Fibroblast of upper back skin (primary cell): ENCODE measurements around the gene TRIAP1.
"Not testable (repeated sequence)": the region's sequence is repeated elsewhere in the genome, so short reads cannot be mapped to it uniquely, and the experiment has no call there.

ENCODE experiments used
- DNase-seq: peaks from one replicate; pipeline ENCODE4 v3.0.0-alpha.2; 2013

Gene TRIAP1

DNA sequence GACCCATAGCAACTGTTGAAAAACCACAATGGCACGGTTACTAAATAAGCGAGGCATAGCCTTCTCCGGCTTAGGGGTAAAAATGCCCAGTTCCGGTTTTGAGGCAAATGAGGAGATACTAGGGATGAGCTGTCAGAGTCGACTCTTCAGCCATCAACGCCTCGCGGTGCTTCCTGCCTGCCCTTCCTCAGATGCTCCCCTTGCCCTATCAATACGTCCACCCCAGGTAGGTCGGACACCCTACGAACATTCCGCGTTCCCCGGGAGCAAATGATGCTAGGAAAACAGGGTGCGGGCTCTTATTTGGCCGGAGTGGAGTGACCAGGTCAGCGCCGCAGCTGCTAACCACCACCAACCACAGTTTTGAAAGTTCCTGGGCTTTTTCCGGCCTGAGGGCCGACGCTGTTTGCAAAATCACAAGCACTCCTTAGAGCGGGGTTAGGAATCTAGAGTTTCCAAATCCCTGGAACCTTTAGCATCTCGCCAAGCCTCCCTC is 22.2 kb upstream of the TRIAP1 start:
- peak; percentile 18 for DNase-seq

DNA sequence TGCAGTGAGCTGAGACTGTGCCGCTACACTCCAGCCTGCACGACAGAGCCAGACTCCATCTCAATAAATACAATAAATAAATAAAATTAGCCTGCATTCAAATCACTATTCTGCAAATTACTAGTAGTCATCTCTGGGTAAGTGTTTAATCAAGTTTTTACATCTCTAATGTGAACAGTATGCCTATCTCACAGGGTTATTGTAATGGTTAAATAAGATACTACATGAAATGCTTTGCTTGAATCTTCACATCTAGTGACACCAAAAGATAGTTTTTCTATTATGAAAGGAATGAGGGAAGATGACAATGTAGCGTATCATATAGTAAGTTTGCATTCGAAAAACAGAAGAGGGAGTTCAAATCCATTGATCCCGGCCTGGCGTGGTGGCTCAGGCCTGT is 21.3 kb upstream of the TRIAP1 start:
- DNase-seq: no peak

DNA sequence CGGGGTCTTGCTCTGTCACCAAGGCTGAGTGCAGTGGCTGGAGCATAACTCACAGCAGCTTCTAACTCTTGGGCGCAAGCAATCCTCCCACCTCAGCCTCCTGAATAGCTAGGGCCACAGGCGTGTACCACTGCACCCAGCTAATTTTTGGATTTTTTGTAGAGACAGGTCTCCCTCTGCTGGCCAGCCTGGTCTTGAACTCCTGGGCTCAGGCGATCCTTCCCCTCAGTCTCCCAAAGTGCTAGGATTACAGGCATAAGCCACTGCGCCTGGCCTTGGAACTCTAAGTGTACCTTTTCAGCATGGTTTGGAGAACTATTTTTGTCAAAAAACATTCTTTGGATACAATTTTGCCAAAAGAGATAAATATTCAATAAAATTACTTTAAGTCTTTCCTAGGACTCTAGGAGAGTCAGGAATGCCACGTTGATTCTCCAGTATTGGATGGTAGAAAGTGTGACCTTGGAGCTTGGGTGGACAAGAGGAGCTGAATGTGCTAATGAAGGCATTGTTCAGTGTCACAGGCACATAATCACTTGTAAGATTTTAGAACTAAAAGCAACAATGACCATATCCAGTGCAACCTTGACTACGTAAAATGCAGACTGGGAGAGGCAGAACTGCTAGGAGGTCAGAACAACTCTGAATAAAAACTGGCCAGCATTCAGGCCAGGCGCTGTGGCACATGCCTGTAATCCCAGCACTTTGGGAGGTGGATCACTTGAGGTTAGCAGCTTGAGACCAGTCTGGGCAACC is 20.6 kb upstream of the TRIAP1 start:
- peak; percentile 37 for DNase-seq

DNA sequence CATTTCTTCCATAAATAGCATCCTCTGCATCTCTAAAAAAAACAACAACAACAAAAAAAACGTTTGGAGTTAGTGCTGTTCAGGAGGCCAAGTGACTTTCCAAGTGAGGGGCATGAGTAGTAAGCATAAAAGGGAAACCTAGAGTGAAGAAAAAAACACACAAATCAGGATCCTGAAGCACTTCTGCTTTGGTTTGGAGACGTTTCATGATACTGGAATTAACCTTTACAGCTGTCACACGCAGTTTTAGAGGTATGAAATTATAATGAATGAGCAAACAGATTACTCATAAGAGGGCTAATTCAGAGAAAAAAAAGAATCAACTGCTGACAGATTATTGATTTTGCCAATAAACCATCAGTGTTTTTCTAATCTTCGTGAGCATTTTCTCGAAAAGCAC is 19.6 kb upstream of the TRIAP1 start:
- DNase-seq: no peak

DNA sequence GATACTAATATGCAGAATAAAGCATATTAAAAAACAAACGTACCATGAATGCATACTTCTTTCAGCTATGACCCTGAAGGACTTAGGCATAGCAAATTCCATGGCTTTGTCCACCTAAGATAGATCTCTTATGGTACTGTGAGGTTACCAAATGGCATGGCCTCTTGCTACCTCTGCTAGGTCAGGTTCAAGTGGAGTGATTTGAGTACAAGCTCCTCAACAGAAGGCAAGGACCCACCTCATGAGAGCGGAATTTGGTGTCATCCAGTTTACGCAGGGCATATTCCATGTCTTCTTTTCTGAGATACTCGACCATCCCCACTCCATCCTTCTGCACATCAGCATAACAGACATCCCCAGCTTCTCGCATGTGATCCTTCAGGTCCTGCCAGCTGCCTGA is 17.5 kb upstream of the TRIAP1 start:
- DNase-seq: no peak

DNA sequence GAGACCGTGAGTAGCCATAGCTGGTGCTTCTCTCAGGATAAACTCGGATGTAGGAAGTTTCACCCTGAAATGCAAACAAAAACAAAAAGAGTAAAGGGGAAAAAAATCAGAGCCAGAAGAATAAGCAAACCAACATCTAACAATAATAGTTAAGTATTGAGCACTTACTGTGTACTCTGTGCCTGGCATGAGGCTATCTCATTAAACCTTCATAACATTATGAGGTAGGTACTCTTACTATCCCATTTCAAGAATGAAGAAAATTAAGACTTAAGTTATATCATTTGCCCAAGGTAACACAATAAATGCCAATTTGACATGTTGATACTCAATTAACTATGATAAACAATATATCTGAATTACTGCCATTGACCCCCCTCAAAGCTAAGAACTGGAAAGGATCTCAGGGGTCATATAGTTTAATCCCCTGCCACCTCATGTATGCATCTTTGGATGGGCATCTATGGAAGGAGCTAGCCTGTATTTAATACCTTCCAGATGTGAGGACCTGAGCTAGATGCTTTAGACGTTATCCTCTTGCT is 16.0 kb upstream of the TRIAP1 start:
- DNase-seq: no peak

DNA sequence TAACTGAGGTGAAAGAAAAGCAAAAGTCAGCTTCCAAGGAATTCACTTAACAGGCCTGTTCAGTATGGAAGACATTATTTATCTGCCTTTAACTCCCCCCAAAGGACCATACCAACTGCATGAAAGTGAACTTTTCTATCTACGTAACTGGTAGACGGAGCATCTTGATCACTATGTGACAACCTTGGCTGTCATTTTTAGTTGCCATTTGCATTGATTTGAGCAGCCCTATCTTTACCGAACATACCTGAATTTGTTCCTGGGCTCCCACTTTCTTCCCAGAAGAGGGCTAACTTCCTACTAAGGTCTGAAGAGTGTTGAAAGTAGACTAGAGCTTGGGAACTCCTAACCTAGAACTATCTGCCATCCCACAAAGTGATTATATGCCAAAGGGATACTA is 14.0 kb upstream of the TRIAP1 start:
- no peak for DNase-seq

DNA sequence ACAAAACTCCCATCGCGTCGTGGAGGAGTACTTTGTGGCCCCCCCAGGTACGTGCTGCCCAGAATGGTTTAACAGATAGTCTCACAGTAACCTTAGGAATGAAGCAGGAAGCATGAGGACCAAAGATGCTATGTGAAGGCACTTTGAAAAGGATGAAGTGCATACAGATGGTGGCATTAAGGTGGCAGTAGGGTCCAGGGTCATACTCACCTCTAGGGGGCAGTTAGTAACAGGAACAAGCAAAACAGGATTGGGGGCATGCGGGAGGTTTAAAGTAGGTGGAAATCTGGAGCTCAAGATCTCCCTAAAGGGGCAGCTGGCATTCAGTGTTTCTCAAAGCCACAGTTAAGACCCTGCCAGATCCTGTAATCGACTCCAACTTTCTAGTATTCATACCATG is 10.9 kb upstream of the TRIAP1 start:
- no peak for DNase-seq

DNA sequence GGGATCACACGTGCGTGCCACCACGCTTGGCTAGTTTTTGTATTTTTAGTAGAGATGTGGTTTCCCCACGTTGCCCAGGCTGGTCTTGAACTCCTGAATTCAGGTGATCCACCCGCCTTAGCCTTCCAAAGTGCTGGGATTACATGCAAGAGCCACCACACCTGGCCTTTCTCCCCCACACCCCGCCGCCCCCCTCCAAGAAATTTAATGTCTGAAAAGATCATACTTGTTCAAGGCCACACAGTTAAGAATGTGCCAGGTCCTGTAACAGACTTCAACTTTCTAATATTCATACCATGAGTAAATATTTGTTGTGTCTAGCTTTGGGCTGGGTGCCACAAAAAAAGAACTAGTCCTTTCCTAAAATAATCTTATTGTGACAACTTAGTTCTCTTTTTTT is 9.1 kb upstream of the TRIAP1 start:
- no peak for DNase-seq

DNA sequence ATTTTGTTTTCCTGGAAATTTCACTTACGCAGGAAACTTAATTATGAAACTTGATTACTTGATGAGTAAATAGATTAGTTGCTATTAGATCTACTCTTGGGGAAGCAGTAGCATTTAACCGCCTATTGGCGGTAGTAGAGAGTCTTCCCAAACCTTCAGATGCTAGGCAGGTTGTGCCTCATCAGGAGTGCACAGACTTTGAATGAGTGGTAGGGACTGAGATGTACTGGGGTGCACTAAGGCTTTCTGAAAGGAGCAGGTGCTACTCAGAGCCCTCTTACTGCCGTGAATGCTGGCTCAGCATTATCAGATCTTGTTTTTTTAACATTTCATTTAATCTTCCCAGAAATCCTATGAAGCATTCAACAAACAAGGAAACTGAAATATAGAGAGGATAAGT is 7.8 kb upstream of the TRIAP1 start:
- DNase-seq: no peak

DNA sequence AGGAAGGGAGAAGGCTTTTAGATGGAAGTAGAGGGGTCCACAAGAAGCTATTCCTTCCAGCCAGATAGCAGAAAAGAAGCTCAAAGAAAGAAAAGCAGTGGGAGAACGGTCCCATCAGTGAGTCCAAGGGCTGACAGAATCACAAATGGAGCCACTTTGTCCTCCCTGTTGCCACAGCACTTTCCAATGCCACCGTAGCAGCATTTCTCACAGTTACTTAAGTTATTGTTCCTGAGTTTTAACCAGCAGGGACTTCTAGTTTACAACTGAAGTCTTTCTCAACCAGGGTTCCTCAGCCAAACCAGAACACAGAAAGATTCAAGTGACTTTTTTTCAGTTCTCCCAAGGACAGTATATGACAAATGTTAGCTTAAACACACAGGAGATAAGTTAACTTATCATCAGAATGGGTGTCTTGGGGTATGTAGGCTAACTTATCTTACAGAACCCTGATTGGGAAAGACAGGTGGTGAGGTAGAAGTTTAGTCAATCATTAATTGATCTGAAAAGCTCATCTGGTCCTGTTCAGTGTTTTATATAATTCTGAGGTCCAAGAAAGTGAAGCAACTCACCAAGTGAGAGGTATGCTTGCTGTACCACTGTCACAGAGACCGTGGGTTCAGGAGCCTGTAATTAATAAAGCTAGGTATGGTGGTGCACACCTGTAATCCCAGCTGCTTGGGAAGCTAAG is 7.0 kb upstream of the TRIAP1 start:
- DNase-seq: no peak

DNA sequence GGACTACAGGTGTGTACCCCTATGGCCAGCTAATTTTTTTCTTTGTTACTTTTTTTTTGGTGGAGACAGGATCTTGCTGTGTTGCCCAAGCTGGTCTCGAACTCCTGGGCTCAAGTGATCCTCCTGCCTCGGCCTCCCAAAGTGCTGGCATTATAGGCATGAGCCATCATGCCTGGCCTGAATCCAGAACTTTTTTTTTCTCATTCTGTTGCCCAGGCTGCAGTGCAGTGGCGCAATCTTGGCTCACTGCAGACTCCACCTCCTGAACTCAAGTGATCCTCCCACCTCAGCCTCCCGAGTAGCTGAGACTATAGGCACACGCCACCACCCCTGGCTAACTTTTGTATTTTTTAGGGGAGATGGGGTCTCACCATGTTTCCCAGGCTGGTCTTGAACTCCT is 6.3 kb upstream of the TRIAP1 start:
- not testable (repeated sequence) for DNase-seq

DNA sequence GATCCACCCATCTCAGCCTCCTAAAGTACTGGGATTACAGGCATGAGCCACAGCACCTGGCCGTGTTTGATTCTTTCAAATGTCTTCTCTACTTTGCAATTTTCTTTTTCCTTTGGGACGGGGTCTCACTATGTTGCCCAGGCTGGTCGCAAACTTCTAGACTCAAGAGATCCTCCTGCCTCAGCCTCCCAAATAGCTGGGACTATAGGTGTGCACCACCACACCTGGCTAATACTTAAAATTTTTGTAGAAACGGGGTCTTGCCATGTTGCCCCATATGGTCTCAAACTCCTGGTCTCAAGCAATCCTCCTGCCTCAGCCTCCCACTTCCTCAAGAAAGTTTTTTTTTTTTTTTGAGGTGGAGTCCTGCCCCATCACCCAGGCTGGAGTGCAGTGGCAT is 1.8 kb upstream of the TRIAP1 start:
- DNase-seq: no peak

DNA sequence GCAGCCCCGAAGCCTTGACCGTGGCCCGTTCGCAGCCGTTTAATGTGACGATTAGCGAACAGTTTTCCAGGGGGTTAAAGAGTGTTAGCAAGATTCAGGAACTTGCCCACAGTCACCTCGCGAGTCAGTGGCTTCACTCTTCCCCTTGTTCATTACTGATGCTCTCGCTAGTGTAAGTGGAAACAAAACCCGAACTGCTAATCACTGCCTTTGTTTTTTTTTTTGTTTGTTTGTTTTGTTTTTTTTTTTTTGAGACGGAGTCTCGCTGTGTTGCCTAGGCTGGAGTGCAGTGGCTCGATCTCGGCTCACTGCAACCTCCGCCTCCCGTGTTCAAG is 627 bp upstream of the TRIAP1 start:
- not testable (repeated sequence) for DNase-seq

DNA sequence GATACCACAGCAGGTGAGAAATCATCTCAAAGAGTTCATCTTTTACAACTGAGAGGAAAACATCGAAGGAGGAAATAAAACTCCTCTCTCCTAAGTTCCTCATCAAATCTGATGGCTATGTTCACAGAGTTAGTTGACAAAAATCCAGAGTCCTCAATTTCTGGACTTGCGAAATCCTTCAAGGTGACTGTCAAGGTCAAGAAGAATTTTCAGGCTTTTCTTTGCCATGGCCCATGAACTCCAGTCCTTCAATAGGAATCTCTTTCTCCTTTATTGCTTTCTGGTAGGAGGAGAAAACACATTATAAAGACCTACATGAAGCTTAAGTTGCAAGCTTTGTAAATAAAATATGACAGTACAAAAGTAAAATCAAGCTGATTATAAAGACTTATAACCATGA is 1.5 kb downstream of the TRIAP1 start:
- no peak for DNase-seq

DNA sequence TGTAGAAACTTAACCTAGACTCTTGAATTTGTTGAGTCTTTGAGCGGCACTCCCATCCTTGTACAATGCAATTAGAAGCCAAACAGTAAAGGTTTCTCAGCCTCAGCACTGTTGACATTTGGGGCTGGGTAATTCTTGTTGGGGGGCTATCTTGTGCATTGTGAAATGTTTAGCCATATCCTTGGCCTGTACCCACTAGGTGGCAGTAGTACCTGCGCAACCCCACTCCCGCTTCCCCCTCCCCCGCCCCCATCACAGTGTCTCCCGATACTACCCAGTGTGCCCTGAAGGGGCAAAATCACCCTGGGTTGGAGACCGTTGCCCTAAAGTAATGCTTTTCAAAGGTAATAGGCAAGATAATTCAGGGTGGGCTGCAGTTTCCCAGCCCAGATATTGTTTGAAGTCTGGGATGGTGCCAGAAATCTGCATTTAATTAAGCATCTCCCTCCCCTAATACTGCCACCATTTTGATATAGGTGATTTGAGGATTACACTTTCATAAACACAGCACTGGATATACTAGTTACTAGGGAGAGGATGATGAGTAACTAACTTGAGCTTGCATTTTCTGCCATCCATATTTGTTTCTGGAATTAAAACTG is 6.4 kb downstream of the TRIAP1 start:
- peak; percentile 58 for DNase-seq

DNA sequence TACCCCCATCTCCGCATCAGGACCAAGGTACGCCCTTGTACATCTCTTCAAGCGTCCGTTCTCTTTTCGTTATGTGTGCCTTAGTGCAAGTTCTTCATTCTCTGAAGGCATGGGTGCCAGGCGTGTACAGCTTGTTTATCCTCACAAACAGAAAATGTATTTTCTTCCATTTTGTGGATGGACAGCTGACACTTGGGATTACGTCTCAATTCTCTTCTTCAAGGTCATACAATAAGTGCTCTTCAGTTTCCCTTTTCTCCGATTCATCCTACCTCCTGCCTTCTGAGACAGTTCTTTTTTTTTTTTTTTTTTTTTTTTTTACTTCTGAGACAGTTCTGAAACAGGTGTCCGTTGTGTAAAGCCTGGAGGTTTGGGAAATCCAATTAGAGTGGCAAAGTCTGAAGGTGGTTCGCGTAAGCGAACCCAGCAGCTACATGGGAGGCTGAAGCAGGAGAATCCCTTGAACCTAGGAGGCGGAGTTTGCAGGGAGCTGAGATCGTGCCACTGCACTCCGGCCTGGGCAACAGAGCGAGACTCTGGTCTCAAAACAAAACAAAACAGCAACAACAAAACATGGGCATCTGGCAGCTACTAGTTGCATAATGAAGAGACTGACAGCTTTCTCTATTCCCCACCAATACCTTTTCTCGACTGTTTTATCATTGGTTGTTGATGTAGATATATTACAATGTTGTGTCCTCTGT is 7.5 kb downstream of the TRIAP1 start:
- no peak for DNase-seq

DNA sequence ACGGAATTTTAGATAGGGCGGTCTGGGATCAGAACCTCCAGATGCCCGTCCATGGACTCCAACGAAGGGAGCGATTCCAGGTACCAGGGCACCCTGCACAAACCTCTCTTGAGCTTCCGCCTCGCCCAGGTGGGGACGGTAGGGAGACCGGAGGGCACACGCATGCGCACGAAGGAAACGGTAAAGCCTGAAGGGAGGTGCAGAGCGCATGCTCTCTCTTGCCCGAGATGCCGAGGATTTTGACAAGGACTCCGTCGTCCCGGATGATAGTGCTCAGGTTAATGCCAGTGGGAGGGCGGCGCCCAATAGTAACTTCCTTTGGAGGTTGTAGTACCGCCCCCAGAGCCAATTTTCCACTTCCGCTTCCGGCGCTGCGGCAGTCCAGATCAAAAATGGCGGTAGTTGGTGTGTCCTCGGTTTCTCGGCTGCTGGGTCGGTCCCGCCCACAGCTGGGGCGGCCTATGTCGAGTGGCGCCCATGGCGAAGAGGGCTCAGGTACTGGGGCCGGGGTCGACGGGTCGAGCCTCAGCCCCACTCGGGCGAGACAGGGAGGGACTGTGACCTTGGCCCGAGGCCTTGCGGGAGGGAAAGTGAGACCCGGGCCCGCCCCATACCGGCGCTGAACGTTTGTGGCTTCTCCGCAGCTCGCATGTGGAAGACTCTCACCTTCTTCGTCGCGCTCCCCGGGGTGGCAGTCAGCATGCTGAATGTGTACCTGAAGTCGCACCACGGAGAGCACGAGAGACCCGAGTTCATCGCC is 8.3 kb downstream of the TRIAP1 start, which contains the start of gene COX6A1:
COX6A1 (plus strand) TSS at position 379 of the 760 bp plus-strand sequence; CDS start at position 393, 14 bp downstream.
- peak; percentile 97 for DNase-seq

DNA sequence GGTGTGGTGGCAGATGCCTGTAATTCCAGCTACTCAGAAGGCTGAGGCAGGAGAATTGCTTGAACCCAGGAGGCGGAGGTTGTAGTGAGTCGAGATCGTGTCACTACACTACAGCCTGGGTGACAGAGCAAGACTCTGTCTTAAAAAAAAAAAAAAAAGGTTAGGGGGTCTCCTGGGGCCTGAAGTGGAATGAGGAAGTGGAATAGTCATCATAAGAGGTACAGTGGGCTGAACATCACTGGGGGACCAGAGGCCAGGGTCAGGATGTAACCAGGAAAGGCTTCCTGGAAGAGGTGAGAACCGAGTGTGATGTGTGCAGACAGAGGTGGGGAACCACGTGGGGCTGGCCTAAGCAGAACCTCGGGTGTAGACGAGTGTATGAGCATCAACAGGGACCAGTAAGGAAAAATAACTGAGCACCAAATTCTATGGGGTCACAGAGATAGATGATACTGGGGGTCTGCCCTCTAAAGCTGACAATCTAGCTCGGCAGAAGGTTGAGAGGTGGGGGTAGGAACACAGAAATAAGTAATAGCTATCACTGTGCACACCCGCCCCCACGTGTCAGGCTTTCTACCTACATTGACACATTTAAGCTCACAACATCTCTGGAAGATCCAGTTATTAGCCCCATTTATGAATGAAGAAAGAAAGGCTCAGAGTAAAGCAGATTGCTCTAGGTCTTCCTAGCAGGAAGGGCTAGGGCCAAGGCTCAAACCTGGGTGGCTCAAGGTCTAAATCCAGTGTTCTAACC is 13.2 kb downstream of the TRIAP1 start:
- no peak for DNase-seq

DNA sequence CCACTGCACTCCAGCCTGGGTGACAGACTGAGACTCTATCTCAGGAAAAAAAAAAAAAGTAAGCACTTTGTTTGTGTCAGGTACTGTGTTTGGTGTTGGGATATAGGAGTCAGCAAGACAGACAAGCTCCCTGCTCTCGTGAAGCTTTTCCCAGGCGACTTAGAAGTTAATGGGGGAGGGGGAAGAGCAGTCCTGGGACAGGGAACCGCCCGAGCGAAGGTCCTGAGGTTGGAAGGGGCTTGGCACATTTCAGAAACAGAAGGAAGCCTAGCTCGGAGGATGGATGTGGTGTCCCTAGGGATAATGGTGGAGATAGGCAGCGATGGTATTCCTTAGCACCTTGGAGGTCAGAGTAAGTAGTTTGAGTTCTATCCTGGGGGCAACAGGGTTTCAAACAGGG is 16.8 kb downstream of the TRIAP1 start:
- DNase-seq: no peak

DNA sequence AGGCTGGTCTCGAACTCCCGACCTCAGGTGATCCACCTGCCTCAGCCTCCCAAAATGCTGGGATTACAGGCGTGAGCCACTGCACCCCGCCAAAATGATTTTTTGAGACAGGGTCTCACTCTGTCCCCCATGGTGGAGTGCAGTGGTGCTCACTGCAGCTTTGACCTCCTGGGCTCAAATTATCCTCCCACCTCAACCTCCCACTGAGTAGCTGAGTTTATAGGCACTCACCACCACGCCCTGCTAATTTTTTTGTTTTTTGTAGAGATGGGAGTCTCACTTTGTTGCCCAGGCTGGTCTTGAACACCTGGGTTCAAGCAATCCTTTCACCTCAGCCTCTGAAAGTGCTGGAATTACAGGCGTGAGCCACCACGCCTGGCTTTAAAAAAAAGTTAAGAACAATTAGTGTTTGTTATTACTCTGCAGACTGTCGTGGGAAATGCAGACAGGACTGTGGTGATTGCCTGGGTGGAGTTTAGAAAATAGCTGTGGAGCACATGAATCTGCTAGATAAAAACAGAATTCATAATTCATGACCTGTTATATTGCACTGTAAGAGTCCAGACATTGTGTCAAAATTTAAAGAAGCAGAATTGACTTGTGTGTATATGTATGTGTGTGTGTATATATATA is 17.5 kb downstream of the TRIAP1 start:
- no peak for DNase-seq
